H1 (cell line): ENCODE data around the gene TEAD1. TPM values are rescaled to one million over a fixed set of nuclear protein-coding genes. Genes with fewer than 3 reads are reported as not detected.

Source experiments
- CTCF ChIA-PET: fragments of 300-600 bp; sonication (Branson Sonifier 250); formaldehyde crosslinking; loops from one replicate; lab custom pipeline; 2021; ENCODE audit not compliant: partially characterized antibody; lab: Charles Lee
- POLR2A ChIA-PET: fragments of 300-600 bp; sonication (Branson Sonifier 250); formaldehyde crosslinking; loops from one replicate; lab custom pipeline; 2021; ENCODE audit warnings: inconsistent platforms; ENCODE audit not compliant: partially characterized antibody; lab: Charles Lee
- DNase-seq, 2 experiments: peaks; one replicate each; pipeline versions ENCODE4 v3.0.0 to v3.0.0-alpha.2; 2010 to 2022; ENCODE audit warnings: low spot score in 2 of 2, low read depth in 1 of 2, mixed read lengths in 1 of 2
- FAIRE-seq: peaks from 2 replicates; lab custom pipeline; 2011; peaks lifted over from hg19 to GRCh38; lab: Jason Lieb, UNC
- H2AFZ ChIP-seq: 2 replicates; pipeline ENCODE4 v1.8.1; 2012; ENCODE audit warnings: low read length, inconsistent platforms
- H2AK5ac ChIP-seq: 2 replicates; pipeline ENCODE4 v1.6.1; 2013; ENCODE audit warnings: low read depth, low read length
- H2BK120ac ChIP-seq: replicated peaks from 2 replicates; pipeline ENCODE3; 2013; ENCODE audit warnings: low read depth, low read length, inconsistent platforms
- H2BK12ac ChIP-seq: 2 replicates; pipeline ENCODE4 v1.6.1; 2013; ENCODE audit warnings: low read depth, low read length
- H2BK15ac ChIP-seq: 2 replicates; pipeline ENCODE4 v1.6.1; 2013; ENCODE audit warnings: low read length
- H2BK20ac ChIP-seq: 2 replicates; pipeline ENCODE4 v1.6.1; 2013; ENCODE audit warnings: low read length
- H2BK5ac ChIP-seq: 2 replicates; pipeline ENCODE4 v1.6.1; 2013; ENCODE audit warnings: low read depth, low read length
- H3K14ac ChIP-seq: 2 replicates; pipeline ENCODE4 v1.6.1; 2013; ENCODE audit warnings: inconsistent platforms; ENCODE audit not compliant: insufficient read length
- H3K18ac ChIP-seq: 2 replicates; pipeline ENCODE4 v1.6.1; 2013; ENCODE audit warnings: low read length; ENCODE audit errors: extremely low read depth
- H3K23ac ChIP-seq: 2 replicates; pipeline ENCODE4 v1.6.1; 2013; ENCODE audit warnings: inconsistent platforms; ENCODE audit not compliant: insufficient read length
- H3K23me2 ChIP-seq: 2 replicates; pipeline ENCODE4 v1.6.1; 2013; ENCODE audit warnings: low read depth, low read length
- H3K27ac ChIP-seq: 2 replicates; pipeline ENCODE4 v1.6.1; 2011; ENCODE audit warnings: low read depth, low read length, inconsistent platforms
- H3K27me3 ChIP-seq, 4 experiments: replicated peaks in 1 of 4; 1 replicate in 1 of 4; 2 replicates in 3 of 4; pipeline versions ENCODE4 v1.6.1 to v1.8.1; 2011 to 2013; ENCODE audit warnings: low read length in 3 of 4, mild to moderate bottlenecking in 3 of 4, inconsistent platforms in 2 of 4, mixed read lengths in 2 of 4, moderate library complexity in 1 of 4; ENCODE audit not compliant: control insufficient read depth in 3 of 4, insufficient read depth in 3 of 4; ENCODE audit errors: extremely low read depth in 1 of 4
- H3K36me3 ChIP-seq, 4 experiments: 2 replicates each; pipeline versions ENCODE4 v1.6.1 to v1.8.1; 2011 to 2013; ENCODE audit warnings: mild to moderate bottlenecking in 4 of 4, low read length in 3 of 4, moderate library complexity in 2 of 4, control low read depth in 1 of 4, inconsistent platforms in 1 of 4; ENCODE audit not compliant: insufficient read depth in 4 of 4, control insufficient read depth in 2 of 4
- H3K4ac ChIP-seq: replicated peaks from 2 replicates; pipeline ENCODE3; 2013; ENCODE audit warnings: low read length, low read depth, mixed read lengths, inconsistent platforms; ENCODE audit not compliant: insufficient read length
- H3K4me1 ChIP-seq, 4 experiments: replicated peaks in 1 of 4; 1 replicate in 1 of 4; 2 replicates in 3 of 4; pipeline versions ENCODE4 v1.6.1 to v1.8.1; 2011 to 2013; ENCODE audit warnings: low read length in 3 of 4, inconsistent platforms in 2 of 4, mixed read lengths in 1 of 4; ENCODE audit not compliant: insufficient read depth in 4 of 4, control insufficient read depth in 3 of 4
- H3K4me2 ChIP-seq, 2 experiments: 2 replicates each; pipeline versions ENCODE4 v1.6.1 to v1.8.1; 2011 to 2013; ENCODE audit warnings: low read depth in 2 of 2, low read length in 2 of 2, control low read depth in 1 of 2, inconsistent platforms in 1 of 2, mild to moderate bottlenecking in 1 of 2; ENCODE audit not compliant: insufficient read depth in 1 of 2
- H3K4me3 ChIP-seq, 4 experiments: fragments of 200-600, 300-600 bp in 1 of 4; sonication (generic), shearing (Covaris generic), sonication (Bioruptor Twin) in 1 of 4; 2 replicates each; pipeline versions ENCODE4 v1.5.1 to v1.8.1; 2011 to 2016; ENCODE audit warnings: low read length in 4 of 4, low read depth in 3 of 4, control low read depth in 2 of 4, inconsistent platforms in 2 of 4, mild to moderate bottlenecking in 2 of 4, mixed read lengths in 1 of 4, moderate library complexity in 1 of 4; ENCODE audit not compliant: insufficient read depth in 2 of 4; ENCODE audit errors: extremely low read depth in 1 of 4
- H3K56ac ChIP-seq: replicated peaks from 2 replicates; pipeline ENCODE3; 2013; ENCODE audit warnings: low read depth, mild to moderate bottlenecking, mixed read lengths, low read length, inconsistent platforms; ENCODE audit not compliant: insufficient read length
- H3K79me1 ChIP-seq: 2 replicates; pipeline ENCODE4 v1.6.1; 2013; ENCODE audit warnings: low read depth, low read length, control low read depth
- H3K79me2 ChIP-seq, 2 experiments: 2 replicates each; pipeline versions ENCODE4 v1.6.1 to v1.8.1; 2012 to 2013; ENCODE audit warnings: low read length in 2 of 2, mild to moderate bottlenecking in 2 of 2, inconsistent platforms in 1 of 2; ENCODE audit not compliant: insufficient read depth in 2 of 2, control insufficient read depth in 1 of 2
- H3K9ac ChIP-seq, 4 experiments: replicated peaks in 1 of 4; 1 replicate in 1 of 4; 2 replicates in 3 of 4; pipeline versions ENCODE4 v1.6.1 to v1.8.1; 2011 to 2013; ENCODE audit warnings: low read depth in 3 of 4, low read length in 3 of 4, control low read depth in 2 of 4, mild to moderate bottlenecking in 2 of 4, moderate library complexity in 2 of 4, inconsistent platforms in 1 of 4; ENCODE audit errors: extremely low read depth in 1 of 4
- H3K9me3 ChIP-seq, 2 experiments: 2 replicates each; pipeline versions ENCODE4 v1.6.1 to v1.8.1; 2012 to 2013; ENCODE audit warnings: mild to moderate bottlenecking in 2 of 2, moderate library complexity in 2 of 2, control low read depth in 1 of 2, inconsistent platforms in 1 of 2, low read depth in 1 of 2, low read length in 1 of 2, mixed read lengths in 1 of 2; ENCODE audit not compliant: insufficient read depth in 2 of 2
- H4K20me1 ChIP-seq, 2 experiments: replicated peaks in 1 of 2; 2 replicates each; pipeline versions ENCODE3 to v1.8.1; 2011 to 2013; ENCODE audit warnings: inconsistent platforms in 2 of 2, low read length in 2 of 2, mild to moderate bottlenecking in 1 of 2; ENCODE audit not compliant: insufficient read depth in 2 of 2, control insufficient read depth in 1 of 2
- H4K5ac ChIP-seq: 2 replicates; pipeline ENCODE4 v1.6.1; 2013; ENCODE audit warnings: low read length, low read depth, mixed read lengths, inconsistent platforms; ENCODE audit not compliant: insufficient read length
- H4K8ac ChIP-seq: 2 replicates; pipeline ENCODE4 v1.8.0; 2013; ENCODE audit warnings: mild to moderate bottlenecking, moderate library complexity, low read length, inconsistent platforms; ENCODE audit not compliant: insufficient read depth; ENCODE audit errors: extremely low read depth
- H4K91ac ChIP-seq: replicated peaks from 2 replicates; pipeline ENCODE3; 2013; ENCODE audit warnings: low read length, mixed read lengths, inconsistent platforms; ENCODE audit not compliant: insufficient read length
- BCL11A ChIP-seq, 2 experiments: IDR thresholded peaks; one replicate each; pipeline ENCODE4 v1.6.1; 2011; ENCODE audit warnings: low read depth in 2 of 2, low read length in 2 of 2, mild to moderate bottlenecking in 2 of 2
- CBX8 ChIP-seq: fragments of 300-800, 300-1000 bp; sonication (generic); IDR thresholded peaks from 2 replicates; pipeline ENCODE4 v1.7.1; 2016; ENCODE audit warnings: low read depth, low read length, borderline replicate concordance
- CHD2 ChIP-seq: IDR thresholded peaks from 2 replicates; pipeline ENCODE4 v1.6.1; 2012; ENCODE audit warnings: low read length, improper control_type of control experiment
- FOSL1 ChIP-seq: IDR thresholded peaks from 2 replicates; pipeline ENCODE4 v1.6.1; 2011; ENCODE audit warnings: mild to moderate bottlenecking, low read depth, low read length, moderate library complexity; ENCODE audit not compliant: insufficient read depth
- MAFK ChIP-seq: IDR thresholded peaks from 2 replicates; pipeline ENCODE4 v1.6.1; 2012; ENCODE audit warnings: low read depth, mild to moderate bottlenecking, improper control_type of control experiment, low read length
- NANOG ChIP-seq: IDR thresholded peaks from 2 replicates; pipeline ENCODE4 v1.6.1; 2011; ENCODE audit warnings: low read length, low read depth, mild to moderate bottlenecking, inconsistent platforms; ENCODE audit not compliant: insufficient read depth, poor library complexity, severe bottlenecking
- NRF1 ChIP-seq: IDR thresholded peaks from 2 replicates; pipeline ENCODE4 v1.6.1; 2011; ENCODE audit warnings: mild to moderate bottlenecking, low read depth, low read length, improper control_type of control experiment
- SAP30 ChIP-seq: fragments of 300-600 bp; sonication (generic); IDR thresholded peaks from 2 replicates; pipeline ENCODE4 v1.7.1; 2012; ENCODE audit warnings: low read length, moderate library complexity, mild to moderate bottlenecking, inconsistent platforms; ENCODE audit not compliant: insufficient read depth, insufficient replicate concordance
- SIN3A ChIP-seq, 2 experiments: IDR thresholded peaks in 1 of 2; conservative IDR thresholded peaks in 1 of 2; 2 replicates each; pipeline ENCODE4 v1.6.1; 2011 to 2012; ENCODE audit warnings: low read length in 2 of 2, improper control_type of control experiment in 1 of 2, low read depth in 1 of 2, mild to moderate bottlenecking in 1 of 2
- SP1 ChIP-seq: IDR thresholded peaks from 2 replicates; pipeline ENCODE4 v1.6.1; 2011; ENCODE audit warnings: low read depth, low read length
- SUZ12 ChIP-seq: fragments of 200-600 bp; sonication (generic); IDR thresholded peaks from 2 replicates; pipeline ENCODE4 v1.6.1; 2012; ENCODE audit warnings: mild to moderate bottlenecking, inconsistent platforms, low read length, moderate library complexity, mixed read lengths
- TEAD4 ChIP-seq: IDR thresholded peaks from 2 replicates; pipeline ENCODE4 v1.6.1; 2012; ENCODE audit warnings: low read depth, low read length, inconsistent platforms, mixed read lengths
- WGBS, 2 experiments: shearing (Covaris generic) in 1 of 2; methylation state at CpG; one replicate each; pipeline versions ENCODE4 v1.1.6 to v1.1.7; 2013 to 2015; ENCODE audit warnings: low lambda C conversion rate in 2 of 2, mixed read lengths in 2 of 2, inconsistent platforms in 1 of 2, low coverage in 1 of 2, missing lambda C conversion rate in 1 of 2; ENCODE audit not compliant: insufficient replicate concordance in 2 of 2, insufficient coverage in 1 of 2, insufficient read length in 1 of 2; ENCODE audit errors: extremely low coverage in 1 of 2, missing lambda C conversion rate in 1 of 2; 5-methylcytosine and 5-hydroxymethylcytosine counted together
- polyA plus RNA-seq, 7 experiments: library from polyadenylated mRNA; depleted of rRNA in 3 of 7; stranded (reverse) in 5 of 7; unstranded in 2 of 7; fragments of >200 nt in 5 of 7; fragments of 200-250 nt in 2 of 7; gene quantifications; 1 replicate in 5 of 7; 2 replicates in 1 of 7; 4 replicates in 1 of 7; pipeline versions ENCODE4 v1.2.1 to v1.2.3, GENCODE V29; 2011 to 2013; ENCODE audit warnings: missing spikeins in 2 of 7, mixed read lengths in 2 of 7
- total RNA-seq: library from RNA; stranded (reverse); fragmentation: NEBNext Ultra II Directional; extraction: Animal tissue kit (Norgen Biotek cat#: 25700); gene quantifications from 2 replicates; pipeline ENCODE4 v1.2.1, GENCODE V29; 2021
- TF ChIP-seq, protein P1 (sequence below): IDR thresholded peaks from 2 replicates; pipeline ENCODE4 v1.6.1; 2012; ENCODE audit warnings: low read length, inconsistent platforms

The TEAD1 gene
- total and polyA plus RNA-seq, 2 of the 8 experiments (the other 6 are each of a cell fraction or from before 2014, with no cell fraction given), result 15.6 to 67.4 TPM

- Histone ChIP-seq H2AK5ac (no peak overlapping the region), H3K4me2 (no peak overlapping the region), H3K4me3 (no peak overlapping the region), H3K9ac (no peak overlapping the region), H3K79me2 (peaks cover 0 to 88% of the 10 kb centered on the region in 2 experiments; a peak in 3 of 4 replicates), H2BK12ac (no peak overlapping the region), H4K20me1 (no peaks in the 10 kb centered on the region), H3K36me3 (no peaks in the 10 kb centered on the region), H2BK15ac (no peak overlapping the region), H3K27ac (no peak overlapping the region), H3K23ac (no peak overlapping the region), H3K18ac (no peak overlapping the region), H2BK20ac (no peak overlapping the region), H2BK5ac (no peak overlapping the region), H3K4me1 (peaks cover 5 to 18% (median 12%) of the 10 kb centered on the region in 4 experiments), H3K56ac (no peak overlapping the region), H4K91ac (no peak overlapping the region), H3K27me3 (no peaks in the 10 kb centered on the region), H2BK120ac (no peak overlapping the region), H3K9me3 (no peaks in the 10 kb centered on the region), H3K14ac (no peak overlapping the region), H3K4ac (no peak overlapping the region), H4K8ac (no peak overlapping the region; the same call in 1 of the 2 replicates), H2AFZ (no peak overlapping the region), H3K23me2 (no peaks in the 10 kb centered on the region), H3K79me1 (peaks cover 12% of the 10 kb centered on the region; the same call in 1 of the 2 replicates), H4K5ac (no peak overlapping the region)
- ChIA-PET POLR2A (no interaction called here), CTCF (interaction anchor here (1.0 kb wide), 1 partner anchor 55 kb away, joined by 3 read pairs; no protein-coding TSS in a partner anchor)
- 85% methylated on average over 5 of the region's 5 CpGs; no CpG with 5 or more reads in 1 of the 2 experiments for WGBS, 2 experiments
- no peak for FAIRE-seq
- DNase-seq, result no peak
- TF ChIP-seq SUZ12 (no peak), CBX8 (no peak), SIN3A (conservative IDR thresholded peaks at IDR 0.05 in 1 of 2, IDR thresholded peaks at IDR 0.05 in 1 of 2; ENCODE audit: low read depth in 1 of 2, low read length in 2 of 2) (no peak), NRF1 (no peak), FOSL1 (no peak), SAP30 (no peak), NANOG (no peak), TEAD4 (no peak), SP1 (no peak), BCL11A (IDR thresholded peaks at IDR 0.05; ENCODE audit: low read depth in 2 of 2, low read length in 2 of 2) (no peak), MAFK (no peak), CHD2 (no peak)
- TF ChIP-seq, protein P1, sequence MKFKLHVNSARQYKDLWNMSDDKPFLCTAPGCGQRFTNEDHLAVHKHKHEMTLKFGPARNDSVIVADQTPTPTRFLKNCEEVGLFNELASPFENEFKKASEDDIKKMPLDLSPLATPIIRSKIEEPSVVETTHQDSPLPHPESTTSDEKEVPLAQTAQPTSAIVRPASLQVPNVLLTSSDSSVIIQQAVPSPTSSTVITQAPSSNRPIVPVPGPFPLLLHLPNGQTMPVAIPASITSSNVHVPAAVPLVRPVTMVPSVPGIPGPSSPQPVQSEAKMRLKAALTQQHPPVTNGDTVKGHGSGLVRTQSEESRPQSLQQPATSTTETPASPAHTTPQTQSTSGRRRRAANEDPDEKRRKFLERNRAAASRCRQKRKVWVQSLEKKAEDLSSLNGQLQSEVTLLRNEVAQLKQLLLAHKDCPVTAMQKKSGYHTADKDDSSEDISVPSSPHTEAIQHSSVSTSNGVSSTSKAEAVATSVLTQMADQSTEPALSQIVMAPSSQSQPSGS, result no peak
These were observed 136.3 kb downstream of the TEAD1 start for GRCh38 chr11:12810568-12810894.
